GM12801 (cell line): ENCODE data around the gene CLDN8.

Experiments
- CTCF ChIP-seq: IDR thresholded peaks from one replicate; pipeline ENCODE4 v1.5.1; 2011; ENCODE audit warnings: control low read depth; ENCODE audit not compliant: insufficient read length; ENCODE audit errors: extremely low read depth

The CLDN8 gene

GRCh38 chr21:30207252-30207579 lies 8.7 kb downstream of the CLDN8 start:
- TF ChIP-seq CTCF = no peak

DNA sequence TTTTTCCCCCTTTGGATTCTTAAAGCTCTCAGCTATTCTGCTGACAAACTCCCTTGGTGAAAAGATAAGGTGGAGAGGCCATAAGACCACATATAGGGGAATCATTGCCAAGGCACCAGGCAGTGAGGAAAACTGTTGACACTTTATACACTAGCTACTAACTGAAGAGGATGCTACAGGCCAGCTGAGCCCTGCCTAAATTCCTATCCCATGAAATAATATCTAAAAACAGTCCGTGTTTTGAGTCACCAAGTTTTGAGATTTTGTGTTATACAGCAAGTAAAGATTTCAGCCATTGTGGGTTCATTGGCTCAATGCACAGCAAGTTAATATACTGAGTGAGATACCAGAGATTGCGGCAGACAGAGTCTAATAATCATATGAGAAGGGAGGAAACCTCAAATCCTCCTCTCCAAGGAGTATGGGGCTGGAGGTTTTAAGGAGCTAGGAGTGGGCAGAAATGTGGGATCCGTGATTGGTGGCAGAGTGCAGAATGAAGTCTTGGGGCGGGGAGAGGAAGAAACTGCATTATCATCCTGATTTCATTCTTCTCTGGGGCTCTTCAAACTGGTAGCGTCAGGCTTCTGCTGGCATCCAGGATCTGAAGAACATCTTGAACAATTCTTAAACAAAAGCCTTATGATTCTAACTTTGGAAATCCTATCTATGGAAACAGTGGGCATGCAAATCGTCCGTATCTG lies 9.2 kb downstream of the CLDN8 start:
- no peak for TF ChIP-seq CTCF

GRCh38 chr21:30200000-30200399 lies 15.9 kb downstream of the CLDN8 start:
- no peak for TF ChIP-seq CTCF

DNA sequence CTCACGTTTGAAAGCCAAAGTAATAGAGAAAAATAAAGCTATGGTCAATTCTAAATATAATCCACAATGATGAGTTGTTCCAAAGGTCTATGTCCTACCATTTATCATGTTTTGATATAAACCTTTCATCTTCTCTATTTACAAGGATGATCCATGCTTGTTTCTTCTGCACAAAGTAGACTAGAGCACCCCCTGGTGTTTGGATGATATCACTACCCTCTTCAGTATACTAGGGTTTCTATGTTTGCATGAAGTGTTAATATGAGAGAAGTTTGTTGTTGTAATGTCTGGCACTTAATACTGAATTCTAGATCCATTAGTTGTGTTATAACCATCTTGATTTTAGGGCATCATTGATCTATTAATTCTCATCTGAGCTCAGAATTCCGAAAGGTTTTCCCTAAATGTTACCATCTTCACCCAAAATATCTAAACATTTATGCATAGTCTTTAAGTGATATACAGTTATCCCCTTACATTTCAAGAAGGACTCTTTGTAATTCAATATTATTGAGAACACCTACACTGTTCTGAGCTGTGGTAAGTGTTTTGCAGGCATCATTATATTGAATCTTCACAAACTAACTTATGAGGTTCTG lies 21.1 kb downstream of the CLDN8 start:
- TF ChIP-seq CTCF = no peak

DNA sequence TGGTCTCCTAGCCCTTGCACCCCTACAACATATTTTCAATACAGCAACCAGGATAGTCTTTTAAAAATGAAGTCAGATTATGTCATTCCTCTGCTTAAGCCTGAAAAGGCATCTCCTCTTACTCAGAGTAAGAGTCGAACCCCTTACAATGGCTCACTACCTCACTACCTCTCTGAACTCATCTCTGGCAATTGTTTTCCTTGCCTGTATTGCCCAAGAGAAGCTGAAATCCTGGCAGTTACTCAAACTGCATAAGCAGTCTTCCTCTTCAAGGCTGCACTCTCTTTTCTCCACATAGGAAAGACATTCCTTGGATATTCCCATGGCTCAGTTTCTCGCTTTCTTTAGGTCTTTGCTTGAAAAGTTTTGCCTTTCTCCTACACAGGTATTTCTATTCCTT lies 22.7 kb downstream of the CLDN8 start:
- no peak for TF ChIP-seq CTCF

- no peak for TF ChIP-seq CTCF
Observed at GRCh38 chr21:30190554-30190953, 25.3 kb downstream of the CLDN8 start.

- no peak for TF ChIP-seq CTCF
Observed at GRCh38 chr21:30189773-30190172, 26.1 kb downstream of the CLDN8 start.

GRCh38 chr21:30186242-30186641 lies 29.7 kb downstream of the CLDN8 start:
- no peak for TF ChIP-seq CTCF
